Measurements from ENCODE around the gene WDR93. TPM values are rescaled to one million over a fixed set of nuclear protein-coding genes. Genes with fewer than 3 reads are reported as not detected.

Gene WDR93
- total RNA-seq, 1 donor from 2014 or later = not detected

DNA sequence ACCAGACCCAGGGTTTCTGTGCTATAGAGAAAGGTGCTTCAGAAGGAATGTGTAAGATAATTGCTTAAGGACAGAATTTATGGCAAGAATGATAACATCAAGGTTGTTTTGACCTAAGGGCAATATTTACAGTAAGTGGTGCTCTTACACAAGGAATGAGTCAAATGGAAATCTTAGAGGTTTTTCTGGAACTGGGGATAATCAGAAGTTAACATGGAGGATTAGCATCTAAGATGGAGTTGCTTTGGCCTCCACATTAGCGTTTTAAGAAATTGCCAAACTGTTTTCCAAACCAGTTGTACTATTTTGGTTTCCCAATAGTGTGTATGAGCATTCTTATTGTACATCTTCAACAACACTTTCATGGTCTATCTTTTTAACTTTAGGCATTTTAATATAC, 3.1 kb downstream of the WDR93 start:
- Histone ChIP-seq H3K4me3 (no peak overlapping the region), H3K9me3 (replicated peaks) (no peaks in the 10 kb centered on the region), H3K27me3 (ENCODE audit: low read depth) (peaks cover 4% of the 10 kb centered on the region), H3K36me3 (no peaks in the 10 kb centered on the region), H3K27ac (replicated peaks) (no peak overlapping the region), H3K4me1 (peaks cover 22% of the 10 kb centered on the region)
- TF ChIP-seq, protein P1, sequence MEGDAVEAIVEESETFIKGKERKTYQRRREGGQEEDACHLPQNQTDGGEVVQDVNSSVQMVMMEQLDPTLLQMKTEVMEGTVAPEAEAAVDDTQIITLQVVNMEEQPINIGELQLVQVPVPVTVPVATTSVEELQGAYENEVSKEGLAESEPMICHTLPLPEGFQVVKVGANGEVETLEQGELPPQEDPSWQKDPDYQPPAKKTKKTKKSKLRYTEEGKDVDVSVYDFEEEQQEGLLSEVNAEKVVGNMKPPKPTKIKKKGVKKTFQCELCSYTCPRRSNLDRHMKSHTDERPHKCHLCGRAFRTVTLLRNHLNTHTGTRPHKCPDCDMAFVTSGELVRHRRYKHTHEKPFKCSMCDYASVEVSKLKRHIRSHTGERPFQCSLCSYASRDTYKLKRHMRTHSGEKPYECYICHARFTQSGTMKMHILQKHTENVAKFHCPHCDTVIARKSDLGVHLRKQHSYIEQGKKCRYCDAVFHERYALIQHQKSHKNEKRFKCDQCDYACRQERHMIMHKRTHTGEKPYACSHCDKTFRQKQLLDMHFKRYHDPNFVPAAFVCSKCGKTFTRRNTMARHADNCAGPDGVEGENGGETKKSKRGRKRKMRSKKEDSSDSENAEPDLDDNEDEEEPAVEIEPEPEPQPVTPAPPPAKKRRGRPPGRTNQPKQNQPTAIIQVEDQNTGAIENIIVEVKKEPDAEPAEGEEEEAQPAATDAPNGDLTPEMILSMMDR (IDR thresholded peaks at IDR 0.05; ENCODE audit: borderline replicate concordance) = no peak
- no peak for DNase-seq
- intact Hi-C loops (cut with micrococcal nuclease) = no loop called here

DNA sequence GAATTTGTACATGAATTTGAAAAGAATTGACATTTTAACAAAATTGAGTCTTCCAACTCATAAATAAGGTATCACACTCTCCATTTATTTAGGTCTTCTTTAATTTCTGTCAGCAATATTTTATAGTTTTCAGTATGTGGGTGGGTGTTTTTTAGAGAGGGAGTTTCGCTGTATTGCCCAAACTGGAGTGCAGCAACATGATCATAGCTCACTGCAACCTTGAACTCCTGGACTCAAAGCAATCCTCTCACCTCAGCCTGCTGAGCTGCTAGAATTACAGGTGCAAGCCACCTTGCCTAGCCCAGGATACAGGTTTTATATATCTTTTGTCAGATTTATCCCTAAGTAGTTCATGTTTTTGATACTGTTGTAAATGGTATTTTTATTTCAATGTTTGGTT, 4.6 kb downstream of the WDR93 start:
- H3K36me3 ChIP-seq = no peaks in the 10 kb centered on the region
- peaks cover 10% of the 10 kb centered on the region for H3K4me1 ChIP-seq
- H3K4me3 ChIP-seq = no peak overlapping the region
- H3K9me3 ChIP-seq (replicated peaks) = no peaks in the 10 kb centered on the region
- no peak for DNase-seq
- TF ChIP-seq, protein P1 (IDR thresholded peaks at IDR 0.05; ENCODE audit: borderline replicate concordance) = no peak
- intact Hi-C loops (cut with micrococcal nuclease) = no loop called here
- H3K27me3 ChIP-seq (ENCODE audit: low read depth) = peaks cover 4% of the 10 kb centered on the region
- no peak overlapping the region for H3K27ac ChIP-seq (replicated peaks)

DNA sequence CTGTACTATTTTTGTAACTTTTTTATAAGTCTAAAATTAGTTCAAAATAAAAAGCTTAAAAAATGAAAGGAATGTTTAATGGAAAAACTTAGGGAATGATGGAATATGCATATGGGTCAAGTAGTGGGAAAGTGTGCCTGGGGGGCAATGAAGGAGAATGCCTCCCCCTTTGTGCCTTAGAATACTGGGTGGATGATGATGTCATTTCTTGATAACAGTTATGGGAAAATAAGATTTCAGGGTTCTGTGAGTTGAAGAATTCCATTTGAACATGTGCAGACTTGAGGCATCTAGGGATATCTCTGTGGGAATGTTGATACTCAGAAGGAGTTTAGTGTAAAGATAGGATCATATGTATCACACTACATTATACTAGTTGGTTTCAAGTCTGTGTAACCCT, 13.8 kb downstream of the WDR93 start:
- TF ChIP-seq, protein P1 (IDR thresholded peaks at IDR 0.05; ENCODE audit: borderline replicate concordance) = no peak
- Histone ChIP-seq H3K4me3 (no peak overlapping the region), H3K36me3 (no peaks in the 10 kb centered on the region), H3K27me3 (ENCODE audit: low read depth) (no peaks in the 10 kb centered on the region), H3K27ac (replicated peaks) (no peak overlapping the region), H3K4me1 (no peaks in the 10 kb centered on the region), H3K9me3 (replicated peaks) (no peaks in the 10 kb centered on the region)
- no peak for DNase-seq
- intact Hi-C loops (cut with micrococcal nuclease) = no loop called here

DNA sequence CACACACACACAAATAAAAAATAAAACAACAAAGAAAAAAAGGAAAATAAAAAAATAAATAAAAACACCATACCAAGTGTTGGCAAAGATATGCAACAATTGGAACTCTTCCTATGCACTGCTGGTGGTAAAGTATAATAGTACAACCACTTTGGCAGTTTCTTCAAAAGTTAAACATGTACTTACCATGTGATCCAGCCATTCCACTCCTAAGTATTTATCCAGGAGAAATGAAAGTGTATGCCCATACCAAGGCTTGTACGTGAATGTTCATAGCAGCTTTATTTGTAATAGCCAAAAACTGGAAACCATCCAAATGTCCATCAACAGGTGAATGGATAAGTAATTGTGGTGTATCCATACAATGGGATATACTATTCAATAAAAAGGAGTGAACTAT, 17.0 kb downstream of the WDR93 start:
- H3K27me3 ChIP-seq (ENCODE audit: low read depth) = no peaks in the 10 kb centered on the region
- no peak for DNase-seq
- no peak overlapping the region for H3K4me3 ChIP-seq
- H3K36me3 ChIP-seq = no peaks in the 10 kb centered on the region
- peaks cover 12% of the 10 kb centered on the region for H3K9me3 ChIP-seq (replicated peaks)
- H3K27ac ChIP-seq (replicated peaks) = no peak overlapping the region
- H3K4me1 ChIP-seq = no peaks in the 10 kb centered on the region
- intact Hi-C loops (cut with micrococcal nuclease) = no loop called here
- TF ChIP-seq, protein P1 (IDR thresholded peaks at IDR 0.05; ENCODE audit: borderline replicate concordance) = no peak

DNA sequence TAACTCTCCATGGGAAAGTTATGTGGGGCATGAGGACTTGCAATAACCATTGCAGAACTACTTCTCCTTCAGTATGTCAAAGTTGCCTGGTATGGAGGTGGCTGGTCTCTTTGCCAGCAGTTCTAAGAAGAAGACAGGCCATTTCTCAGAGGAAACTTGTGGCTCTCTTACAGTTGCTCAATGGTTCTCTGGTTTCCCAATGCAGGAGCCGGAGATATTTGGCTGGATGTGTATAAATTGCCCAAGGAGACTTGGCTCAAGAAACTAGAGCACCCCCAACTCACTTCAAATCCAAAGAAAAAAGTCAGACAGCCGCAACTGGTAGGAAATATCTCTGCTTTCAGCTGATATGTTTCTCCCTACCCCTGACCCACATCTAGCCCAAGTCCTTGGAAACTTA, 24.2 kb downstream of the WDR93 start:
- Histone ChIP-seq H3K9me3 (replicated peaks) (peaks cover 12% of the 10 kb centered on the region), H3K27ac (replicated peaks) (no peak overlapping the region), H3K36me3 (no peaks in the 10 kb centered on the region), H3K4me3 (no peak overlapping the region), H3K4me1 (no peaks in the 10 kb centered on the region), H3K27me3 (ENCODE audit: low read depth) (no peaks in the 10 kb centered on the region)
- TF ChIP-seq, protein P1 (IDR thresholded peaks at IDR 0.05; ENCODE audit: borderline replicate concordance) = no peak
- intact Hi-C loops (cut with micrococcal nuclease) = no loop called here
- no peak for DNase-seq

DNA sequence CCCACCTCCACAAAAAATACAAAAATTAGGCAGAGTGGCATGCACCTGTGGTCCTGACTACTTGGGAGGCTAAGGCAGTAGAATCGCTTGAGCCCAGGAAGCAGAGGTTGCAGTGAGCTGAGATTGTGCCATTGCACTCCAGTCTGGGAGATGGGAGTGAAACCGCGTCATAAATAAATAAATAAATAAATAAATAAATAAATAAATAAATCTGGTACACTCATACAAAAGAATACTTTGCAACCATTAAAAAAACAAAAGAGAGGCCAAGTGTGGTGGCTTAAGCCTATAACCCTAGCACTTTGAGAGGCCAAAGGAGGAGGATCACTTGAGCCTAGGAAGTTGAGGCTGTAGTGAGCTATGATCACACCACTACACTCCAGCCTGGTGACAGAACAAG, 32.4 kb downstream of the WDR93 start:
- TF ChIP-seq, protein P1 (IDR thresholded peaks at IDR 0.05; ENCODE audit: borderline replicate concordance) = no peak
- intact Hi-C loops (cut with micrococcal nuclease) = no loop called here
- no peak for DNase-seq
- no peak overlapping the region for H3K4me3 ChIP-seq
- peaks cover 18% of the 10 kb centered on the region for H3K9me3 ChIP-seq (replicated peaks)
- H3K4me1 ChIP-seq = peaks cover under 1% of the 10 kb centered on the region
- H3K27me3 ChIP-seq (ENCODE audit: low read depth) = no peaks in the 10 kb centered on the region
- H3K27ac ChIP-seq (replicated peaks) = no peak overlapping the region
- no peaks in the 10 kb centered on the region for H3K36me3 ChIP-seq

Data from left ventricle myocardium inferior (tissue), 1 donor.